DMS53 treated with DMSO at 0.1 percent for 48 hours (cell line): Measurements from ENCODE around the gene MAPK14.
"Not testable (repeated sequence)": the region's sequence is repeated elsewhere in the genome, so short reads cannot be mapped to it uniquely, and the experiment has no call there.

Experiments used
- DNase-seq: peaks from one replicate; lab custom pipeline; 2025; ENCODE audit not compliant: unreplicated experiment; lab: John Stamatoyannopoulos, UW

Gene MAPK14

GRCh38 chr6:36068012-36068392, 40.4 kb downstream of the MAPK14 start:
- no peak for DNase-seq

GRCh38 chr6:36068586-36068985, 41.0 kb downstream of the MAPK14 start:
- no peak for DNase-seq

- no peak for DNase-seq
Measured at GRCh38 chr6:36069573-36069972, 42.0 kb downstream of the MAPK14 start.

- no peak for DNase-seq
Measured at GRCh38 chr6:36070252-36070651, 42.6 kb downstream of the MAPK14 start.

- no peak for DNase-seq
Measured at GRCh38 chr6:36071281-36071680, 43.7 kb downstream of the MAPK14 start.

GRCh38 chr6:36071714-36072113, 44.1 kb downstream of the MAPK14 start:
- no peak for DNase-seq

GRCh38 chr6:36072681-36073080, 45.1 kb downstream of the MAPK14 start:
- DNase-seq, result no peak

- DNase-seq, result no peak
Measured at GRCh38 chr6:36073587-36073986, 46.0 kb downstream of the MAPK14 start.

- DNase-seq, result no peak
Measured at GRCh38 chr6:36075656-36076055, 48.0 kb downstream of the MAPK14 start.

GRCh38 chr6:36076178-36077063, 48.8 kb downstream of the MAPK14 start:
- no peak for DNase-seq

- no peak for DNase-seq
Measured at GRCh38 chr6:36078159-36078558, 50.6 kb downstream of the MAPK14 start.

- DNase-seq, result no peak
Measured at GRCh38 chr6:36079601-36080000, 52.0 kb downstream of the MAPK14 start.

GRCh38 chr6:36082318-36082717, 54.7 kb downstream of the MAPK14 start:
- no peak for DNase-seq

- DNase-seq, result no peak
Measured at GRCh38 chr6:36083446-36083845, 55.8 kb downstream of the MAPK14 start.

GRCh38 chr6:36088204-36088603, 60.6 kb downstream of the MAPK14 start:
- DNase-seq, result not testable (repeated sequence)

- DNase-seq, result no peak
Measured at GRCh38 chr6:36089048-36089447, 61.4 kb downstream of the MAPK14 start.

GRCh38 chr6:36094238-36094637, 66.6 kb downstream of the MAPK14 start:
- no peak for DNase-seq

GRCh38 chr6:36094753-36095496, 67.3 kb downstream of the MAPK14 start:
- DNase-seq, result peak; percentile 41

GRCh38 chr6:36095497-36096391, 68.1 kb downstream of the MAPK14 start:
- peak; percentile 70 for DNase-seq

GRCh38 chr6:36098253-36098919, 70.8 kb downstream of the MAPK14 start:
- DNase-seq, result no peak
